ENCODE data around the gene CDCA4.
"Not testable (repeated sequence)": the region's sequence is repeated elsewhere in the genome, so short reads cannot be mapped to it uniquely, and the experiment has no call there.

Gene CDCA4

GRCh38 chr14:105020815-105021655 lies at the start of gene CDCA4:
Gene CDCA4, minus strand, starts transcription at chr14:105021083. Its CDS starts 9,154 bp downstream, at chr14:105011929.
- in situ Hi-C loops (cut with HindIII; ENCODE audit: low sequenced_read_pairs), result no loop called here

GRCh38 chr14:105069871-105070759 lies 49.2 kb upstream of the CDCA4 start:
- in situ Hi-C loops (cut with HindIII; ENCODE audit: low sequenced_read_pairs), result no loop called here

- in situ Hi-C loops (cut with HindIII; ENCODE audit: low sequenced_read_pairs), result no loop called here
These were observed 48.6 kb upstream of the CDCA4 start for GRCh38 chr14:105069522-105069870.

- in situ Hi-C loops (cut with HindIII; ENCODE audit: low sequenced_read_pairs), result no loop called here
These were observed 47.9 kb upstream of the CDCA4 start for GRCh38 chr14:105068818-105069217.

- in situ Hi-C loops (cut with HindIII; ENCODE audit: low sequenced_read_pairs), result no loop called here
These were observed 47.1 kb upstream of the CDCA4 start for GRCh38 chr14:105067969-105068301.

- in situ Hi-C loops (cut with HindIII; ENCODE audit: low sequenced_read_pairs), result no loop called here
These were observed 46.5 kb upstream of the CDCA4 start for GRCh38 chr14:105067140-105067968.

- in situ Hi-C loops (cut with HindIII; ENCODE audit: low sequenced_read_pairs), result no loop called here
These were observed 45.6 kb upstream of the CDCA4 start for GRCh38 chr14:105066240-105067071.

GRCh38 chr14:105065280-105066228 lies 44.7 kb upstream of the CDCA4 start, which contains the start of gene GPR132:
Gene GPR132, minus strand, starts transcription at chr14:105065430. Its CDS starts 10,010 bp downstream, at chr14:105055420.
- in situ Hi-C loops (cut with HindIII; ENCODE audit: low sequenced_read_pairs), result no loop called here

GRCh38 chr14:105064721-105065143 lies 43.8 kb upstream of the CDCA4 start:
- in situ Hi-C loops (cut with HindIII; ENCODE audit: low sequenced_read_pairs), result no loop called here

GRCh38 chr14:105064001-105064400 lies 43.1 kb upstream of the CDCA4 start:
- in situ Hi-C loops (cut with HindIII; ENCODE audit: low sequenced_read_pairs), result no loop called here

GRCh38 chr14:105063506-105063905 lies 42.6 kb upstream of the CDCA4 start:
- in situ Hi-C loops (cut with HindIII; ENCODE audit: low sequenced_read_pairs), result not testable (repeated sequence)

GRCh38 chr14:105063056-105063455 lies 42.2 kb upstream of the CDCA4 start:
- in situ Hi-C loops (cut with HindIII; ENCODE audit: low sequenced_read_pairs), result no loop called here

- in situ Hi-C loops (cut with HindIII; ENCODE audit: low sequenced_read_pairs), result no loop called here
These were observed 41.2 kb upstream of the CDCA4 start for GRCh38 chr14:105062048-105062433.

GRCh38 chr14:105061428-105062047 lies 40.7 kb upstream of the CDCA4 start:
- in situ Hi-C loops (cut with HindIII; ENCODE audit: low sequenced_read_pairs), result no loop called here

- in situ Hi-C loops (cut with HindIII; ENCODE audit: low sequenced_read_pairs), result no loop called here
These were observed 40.0 kb upstream of the CDCA4 start for GRCh38 chr14:105060751-105061427.

GRCh38 chr14:105059925-105060565 lies 39.2 kb upstream of the CDCA4 start:
- in situ Hi-C loops (cut with HindIII; ENCODE audit: low sequenced_read_pairs), result loop anchor here (10.0 kb wide), 1 partner anchor 125 kb away; no protein-coding TSS in a partner anchor

Measured in DLD1 (cell line).